ENCODE data around the gene ACSF3.
A peak's percentile ranks its signal among the peaks of the same experiment; 100 is the strongest.
"Not testable (repeated sequence)": the region's sequence is repeated elsewhere in the genome, so short reads cannot be mapped to it uniquely, and the experiment has no call there.

Gene ACSF3

DNA sequence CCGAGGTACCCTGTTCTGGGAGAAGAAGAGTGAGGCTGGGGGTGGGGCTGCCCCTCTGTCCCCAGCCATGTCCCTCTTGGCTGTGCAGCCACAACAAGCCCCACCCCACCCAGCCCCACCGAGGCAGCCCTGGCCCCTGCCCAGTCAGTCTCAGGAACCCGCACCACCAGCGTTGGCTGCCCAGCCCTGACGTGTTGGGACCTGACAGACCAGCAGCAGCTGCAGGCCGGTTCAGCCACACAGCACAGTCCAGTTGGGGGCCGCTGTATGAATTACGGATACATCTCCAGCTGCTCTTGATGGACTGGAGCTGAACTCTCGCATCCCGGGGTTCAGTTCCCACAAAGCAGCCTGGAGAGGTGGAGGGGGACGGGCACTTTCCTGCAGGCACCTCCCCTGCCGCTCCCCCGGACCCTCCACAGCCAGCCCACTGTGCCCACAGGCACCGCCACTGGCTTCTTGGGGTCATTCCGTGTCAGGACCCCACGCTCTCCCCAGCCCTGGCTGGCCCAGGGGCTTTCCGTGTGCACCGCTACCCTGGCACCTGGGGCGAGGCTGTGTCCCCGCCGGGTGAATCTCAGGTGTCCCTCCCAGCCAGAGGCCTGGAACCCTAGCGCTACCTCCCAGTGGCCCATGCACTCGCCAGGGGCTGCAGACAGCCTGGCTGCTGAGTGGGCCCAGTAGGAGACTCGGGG, 84.9 kb downstream of the ACSF3 start:
- DNase-seq = no peak

- no peak for DNase-seq
Observed at GRCh38 chr16:89179148-89179484, 85.5 kb downstream of the ACSF3 start.

DNA sequence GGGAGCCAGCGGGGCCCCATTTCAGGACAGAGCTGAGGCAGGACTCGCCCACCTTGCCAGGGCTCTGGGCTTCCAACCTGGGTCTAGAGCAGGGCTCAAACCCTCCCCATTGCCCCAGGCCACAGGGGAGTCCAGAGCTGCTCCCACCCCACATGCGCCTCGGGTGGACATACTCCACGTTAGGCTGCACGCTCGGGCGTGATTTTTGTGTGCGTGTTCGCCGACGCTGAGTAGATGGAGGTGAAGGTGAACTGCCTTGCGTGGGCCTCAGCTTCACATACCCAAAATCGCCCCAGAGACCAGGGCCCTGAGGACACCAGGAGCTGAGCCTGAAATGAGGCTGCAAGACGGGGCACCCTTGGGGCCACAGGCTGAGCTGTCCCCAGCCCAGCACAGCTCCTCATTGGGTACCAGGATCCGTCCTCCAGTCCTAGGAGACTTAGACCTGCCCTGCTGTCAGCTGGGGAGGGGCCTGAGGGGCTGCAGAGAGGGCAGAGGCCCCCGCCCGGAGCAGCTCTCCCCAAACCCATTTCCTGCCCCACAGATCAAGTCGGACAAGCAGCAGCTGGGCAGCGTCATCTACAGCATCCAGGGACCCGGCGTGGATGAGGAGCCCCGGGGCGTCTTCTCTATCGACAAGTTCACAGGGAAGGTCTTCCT, 86.1 kb downstream of the ACSF3 start:
- DNase-seq = no peak

GRCh38 chr16:89183463-89183862, 89.8 kb downstream of the ACSF3 start:
- DNase-seq = no peak

- no peak for DNase-seq
Observed at GRCh38 chr16:89183975-89184676, 90.5 kb downstream of the ACSF3 start.

- no peak for DNase-seq
Observed at GRCh38 chr16:89184677-89184932, 91.0 kb downstream of the ACSF3 start.

- DNase-seq = no peak
Observed at GRCh38 chr16:89184933-89185794, 91.5 kb downstream of the ACSF3 start.

DNA sequence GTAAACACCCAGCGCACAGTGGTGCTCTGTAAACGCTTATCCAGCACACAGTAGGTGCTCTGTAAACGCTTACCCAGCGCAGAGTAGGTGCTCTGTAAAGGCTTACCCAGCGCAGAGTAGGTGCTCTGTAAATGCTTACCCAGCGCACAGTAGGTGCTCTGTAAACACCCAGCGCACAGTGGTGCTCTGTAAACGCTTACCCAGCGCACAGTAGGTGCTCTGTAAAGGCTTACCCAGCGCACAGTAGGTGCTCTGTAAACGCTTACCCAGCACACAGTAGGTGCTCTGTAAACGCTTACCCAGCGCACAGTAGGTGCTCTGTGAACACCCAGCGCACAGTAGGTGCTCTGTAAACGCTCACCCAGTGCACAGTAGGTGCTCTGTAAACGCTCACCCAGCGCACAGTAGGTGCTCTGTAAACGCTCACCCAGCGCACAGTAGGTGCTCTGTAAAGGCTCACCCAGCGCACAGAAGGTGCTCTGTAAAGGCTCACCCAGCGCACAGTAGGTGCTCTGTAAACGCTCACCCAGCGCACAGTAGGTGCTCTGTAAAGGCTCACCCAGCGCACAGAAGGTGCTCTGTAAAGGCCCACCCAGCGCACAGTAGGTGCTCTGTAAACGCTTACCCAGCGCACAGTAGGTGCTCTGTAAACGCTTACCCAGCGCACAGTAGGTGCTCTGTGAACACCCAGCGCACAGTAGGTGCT, 92.4 kb downstream of the ACSF3 start:
- not testable (repeated sequence) for DNase-seq

DNA sequence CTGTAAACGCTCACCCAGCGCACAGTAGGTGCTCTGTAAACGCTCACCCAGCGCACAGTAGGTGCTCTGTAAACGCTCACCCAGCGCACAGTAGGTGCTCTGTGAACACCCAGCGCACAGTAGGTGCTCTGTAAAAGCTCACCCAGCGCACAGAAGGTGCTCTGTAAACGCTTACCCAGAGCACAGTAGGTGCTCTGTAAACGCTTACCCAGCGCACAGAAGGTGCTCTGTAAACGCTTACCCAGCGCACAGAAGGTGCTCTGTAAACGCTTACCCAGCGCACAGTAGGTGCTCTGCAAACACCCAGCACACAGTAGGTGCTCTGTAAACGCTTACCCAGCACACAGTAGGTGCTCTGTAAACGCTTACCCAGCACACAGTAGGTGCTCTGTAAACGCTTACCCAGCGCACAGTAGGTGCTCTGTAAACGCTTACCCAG, 93.0 kb downstream of the ACSF3 start:
- peak; percentile 17 for DNase-seq

- peak; percentile 80 for DNase-seq
Observed at GRCh38 chr16:89187032-89187769, 93.5 kb downstream of the ACSF3 start.

DNA sequence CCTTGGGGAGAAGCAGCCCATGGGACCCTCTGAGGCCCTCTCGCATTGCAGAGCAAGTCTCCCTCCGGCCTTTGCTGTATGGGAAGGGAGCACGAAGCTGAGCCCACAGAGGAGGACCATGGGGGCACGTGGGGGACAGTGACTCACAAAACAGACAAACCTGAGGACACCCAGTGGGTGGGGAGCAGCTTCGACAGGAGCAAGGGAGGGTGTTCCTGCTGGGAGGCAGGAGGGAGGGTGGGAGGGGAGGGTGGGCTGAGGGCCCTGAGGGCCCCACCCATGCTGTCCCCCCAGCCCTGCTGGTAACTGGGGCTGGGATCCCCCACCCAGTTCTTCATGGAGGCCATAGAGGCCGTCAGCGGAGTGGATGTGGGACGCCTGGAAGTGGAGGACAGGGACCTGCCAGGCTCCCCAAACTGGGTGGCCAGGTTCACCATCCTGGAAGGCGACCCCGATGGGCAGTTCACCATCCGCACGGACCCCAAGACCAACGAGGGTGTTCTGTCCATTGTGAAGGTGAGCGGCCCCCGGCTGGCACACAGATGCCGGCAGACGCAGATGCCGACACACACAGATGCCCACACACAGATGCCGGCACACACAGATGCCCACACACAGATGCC, 94.2 kb downstream of the ACSF3 start:
- DNase-seq = no peak

- not testable (repeated sequence) for DNase-seq
Observed at GRCh38 chr16:89188471-89189357, 95.1 kb downstream of the ACSF3 start.

DNA sequence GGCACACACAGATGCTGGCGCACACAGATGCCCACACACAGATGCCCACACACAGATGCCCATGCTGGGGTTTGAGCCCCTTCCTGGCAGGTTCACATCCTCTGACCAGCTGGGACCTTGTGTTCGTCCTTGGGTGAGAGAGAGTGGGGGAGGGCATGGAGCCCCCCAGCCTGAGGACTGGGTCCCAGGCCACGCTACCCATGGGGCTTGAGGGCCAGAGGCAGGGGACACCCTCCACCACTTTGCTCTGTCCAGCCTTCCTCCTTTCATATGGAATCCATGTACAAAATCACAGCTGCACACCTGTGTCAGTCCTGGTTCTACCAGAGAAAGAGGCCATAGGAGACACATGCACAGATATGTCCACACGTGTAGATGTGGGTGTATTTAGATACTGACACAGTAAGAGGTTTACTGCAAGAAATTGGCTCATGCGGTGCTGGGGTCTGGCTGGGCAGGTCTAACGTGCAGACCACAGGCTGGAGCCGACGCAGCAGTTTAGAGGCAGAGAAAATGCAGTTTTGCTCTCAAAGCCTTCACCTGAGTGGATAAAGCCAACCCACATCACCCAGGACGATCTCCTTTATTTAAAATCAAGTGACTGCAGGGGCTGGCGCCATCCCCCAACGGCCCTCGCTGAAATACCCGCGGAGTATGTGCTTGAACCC, 95.8 kb downstream of the ACSF3 start:
- peak; percentile 6 for DNase-seq

DNA sequence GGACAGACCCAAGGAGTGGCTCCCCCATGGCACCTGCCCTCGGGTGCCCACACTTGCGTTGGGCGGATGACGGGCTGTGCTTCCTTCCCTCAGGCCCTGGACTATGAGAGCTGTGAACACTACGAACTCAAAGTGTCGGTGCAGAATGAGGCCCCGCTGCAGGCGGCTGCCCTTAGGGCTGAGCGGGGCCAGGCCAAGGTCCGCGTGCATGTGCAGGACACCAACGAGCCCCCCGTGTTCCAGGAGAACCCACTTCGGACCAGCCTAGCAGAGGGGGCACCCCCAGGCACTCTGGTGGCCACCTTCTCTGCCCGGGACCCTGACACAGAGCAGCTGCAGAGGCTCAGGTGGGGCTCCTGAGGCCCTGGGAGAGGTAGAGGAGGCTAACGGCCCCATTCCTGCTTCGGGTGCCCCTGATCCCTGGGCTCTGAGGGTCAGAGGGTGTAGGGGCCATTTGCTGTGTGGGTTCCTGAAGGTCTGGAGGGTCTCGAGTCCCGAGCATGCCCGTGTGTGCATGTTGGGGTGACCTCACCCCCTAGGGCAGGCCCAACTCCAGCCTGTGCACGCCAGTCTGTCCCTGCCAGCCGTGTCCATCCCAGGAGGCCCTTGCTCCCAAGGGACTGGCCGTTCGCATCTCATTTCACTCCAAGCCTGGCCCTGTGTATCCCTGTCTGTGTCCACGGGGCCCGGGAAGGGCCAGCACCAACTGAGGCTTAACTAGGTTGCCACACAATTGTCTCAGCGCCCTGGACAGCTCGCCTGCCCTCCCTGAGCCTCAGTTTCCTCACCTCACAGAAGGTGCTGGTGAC, 96.7 kb downstream of the ACSF3 start:
- DNase-seq = peak; percentile 19

- DNase-seq = peak; percentile 3
Observed at GRCh38 chr16:89191033-89191900, 97.6 kb downstream of the ACSF3 start.

DNA sequence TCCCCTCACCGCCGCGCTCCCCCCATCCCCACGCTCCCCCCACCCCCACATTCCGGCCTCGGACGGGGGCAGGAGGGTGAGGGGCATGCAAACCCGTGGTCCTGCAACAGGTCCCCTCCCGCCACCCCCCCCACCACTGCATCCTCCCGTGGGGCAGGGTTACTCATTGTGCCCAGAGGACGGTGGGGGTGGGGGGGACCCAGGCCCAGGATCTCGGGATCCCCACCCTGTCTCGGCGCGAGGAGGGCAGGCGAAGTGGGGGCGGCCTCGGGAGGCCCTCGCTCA, 98.2 kb downstream of the ACSF3 start:
- DNase-seq = no peak

DNA sequence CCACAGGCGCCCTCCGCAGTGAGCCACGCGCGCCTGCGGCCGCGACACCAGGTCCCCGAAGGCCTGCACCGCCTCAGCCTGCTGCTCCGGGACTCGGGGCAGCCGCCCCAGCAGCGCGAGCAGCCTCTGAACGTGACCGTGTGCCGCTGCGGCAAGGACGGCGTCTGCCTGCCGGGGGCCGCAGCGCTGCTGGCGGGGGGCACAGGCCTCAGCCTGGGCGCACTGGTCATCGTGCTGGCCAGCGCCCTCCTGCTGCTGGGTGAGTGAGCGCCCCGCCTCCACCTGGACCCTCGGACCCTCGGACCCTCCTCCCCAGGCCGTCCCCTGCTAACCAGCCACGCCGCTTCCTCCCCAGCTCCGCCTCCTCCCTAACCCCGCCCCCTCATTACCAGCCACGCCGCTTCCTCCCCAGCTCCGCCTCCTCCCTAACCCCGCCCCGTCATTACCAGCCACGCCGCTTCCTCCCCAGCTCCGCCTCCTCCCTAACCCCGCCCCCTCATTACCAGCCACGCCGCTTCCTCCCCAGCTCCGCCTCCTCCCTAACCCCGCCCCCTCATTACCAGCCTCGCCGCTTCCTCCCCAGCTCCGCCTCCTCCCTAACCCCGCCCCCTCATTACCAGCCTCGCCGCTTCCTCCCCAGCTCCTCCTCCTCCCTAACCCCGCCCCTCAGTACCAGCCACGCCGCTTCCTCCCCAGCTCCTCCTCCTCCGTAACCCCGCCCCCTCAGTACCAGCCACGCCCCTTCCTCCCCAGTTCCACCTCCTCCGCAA, 98.7 kb downstream of the ACSF3 start:
- DNase-seq = peak; percentile 70
